Endothelial cell of umbilical vein (primary cell): ENCODE data around the gene ATP6V1G3. TPM values are rescaled to one million over a fixed set of nuclear protein-coding genes. Genes with fewer than 3 reads are reported as not detected.
"Not testable (repeated sequence)": the region's sequence is repeated elsewhere in the genome, so short reads cannot be mapped to it uniquely, and the experiment has no call there.

Experiments used
- BruUV-seq: library from RNA; stranded (reverse); fragments of 400-500 nt; replicated peaks from 2 replicates; lab custom pipeline; 2021; lab: Mats Ljungman, UMichigan
- CTCF ChIA-PET: fragments of 300-600, 350-600 bp; sonication (Branson Sonifier 250); formaldehyde crosslinking; loops from one replicate; lab custom pipeline; 2021; ENCODE audit warnings: antibody characterized with exemption, inconsistent platforms; lab: Charles Lee
- POLR2A ChIA-PET: fragments of 300-600, 350-600 bp; sonication (Branson Sonifier 250); formaldehyde crosslinking; loops from one replicate; lab custom pipeline; 2021; ENCODE audit warnings: antibody characterized with exemption, inconsistent platforms; lab: Charles Lee
- DNase-seq: peaks from one replicate; pipeline ENCODE4 v3.0.0-alpha.2; 2011; ENCODE audit warnings: low read depth, low spot score
- FAIRE-seq: peaks from 2 replicates; lab custom pipeline; 2011; peaks lifted over from hg19 to GRCh38; lab: Jason Lieb, UNC
- H2AFZ ChIP-seq: 2 replicates; pipeline ENCODE4 v1.6.0; 2012; ENCODE audit warnings: low read depth, low read length, control low read depth, inconsistent platforms
- H3K27ac ChIP-seq: 2 replicates; pipeline ENCODE4 v1.5.1; 2011; ENCODE audit warnings: low read depth, mild to moderate bottlenecking, control low read depth, low read length, moderate library complexity; ENCODE audit not compliant: insufficient read depth
- H3K27me3 ChIP-seq, 2 experiments: 2 replicates each; pipeline versions ENCODE4 v1.6.0 to v1.6.1; 2011; ENCODE audit warnings: low read length in 2 of 2, mixed read lengths in 1 of 2; ENCODE audit not compliant: control insufficient read depth in 2 of 2, insufficient read depth in 2 of 2
- H3K36me3 ChIP-seq, 2 experiments: 2 replicates in 1 of 2; 3 replicates in 1 of 2; pipeline ENCODE4 v1.5.1; 2011; ENCODE audit warnings: low read length in 2 of 2, mild to moderate bottlenecking in 1 of 2, moderate library complexity in 1 of 2; ENCODE audit not compliant: control insufficient read depth in 2 of 2, insufficient read depth in 2 of 2; ENCODE audit errors: extremely low read depth in 1 of 2
- H3K4me1 ChIP-seq: 3 replicates; pipeline ENCODE4 v1.5.1; 2011; ENCODE audit warnings: mild to moderate bottlenecking, low read length; ENCODE audit not compliant: control insufficient read depth, insufficient read depth; ENCODE audit errors: extremely low read depth
- H3K4me2 ChIP-seq: 2 replicates; pipeline ENCODE4 v1.6.1; 2011; ENCODE audit warnings: low read length, control low read depth, mixed read lengths; ENCODE audit not compliant: insufficient read depth
- H3K4me3 ChIP-seq, 3 experiments: fragments of 200-600 bp in 1 of 3; sonication (generic), shearing (Covaris generic) in 1 of 3; replicated peaks in 1 of 3; 2 replicates each; pipeline ENCODE4 v1.5.1; 2011 to 2016; ENCODE audit warnings: control low read depth in 3 of 3, low read length in 3 of 3, mild to moderate bottlenecking in 2 of 3, inconsistent platforms in 1 of 3, low read depth in 1 of 3, moderate library complexity in 1 of 3; ENCODE audit not compliant: insufficient read depth in 1 of 3
- H3K79me2 ChIP-seq: 2 replicates; pipeline ENCODE4 v1.6.0; 2012; ENCODE audit warnings: low read length, inconsistent platforms; ENCODE audit not compliant: control insufficient read depth, insufficient read depth
- H3K9ac ChIP-seq: replicated peaks from 2 replicates; pipeline ENCODE3; 2011; ENCODE audit warnings: low read length, control low read depth; ENCODE audit not compliant: insufficient read depth; ENCODE audit errors: extremely low read depth
- H3K9me1 ChIP-seq: replicated peaks from 3 replicates; pipeline ENCODE4 v1.6.0; 2011; ENCODE audit warnings: mild to moderate bottlenecking, low read length; ENCODE audit not compliant: control insufficient read depth, insufficient read depth; ENCODE audit errors: extremely low read depth
- H3K9me3 ChIP-seq: replicated peaks from 2 replicates; pipeline ENCODE4 v1.5.1; 2012; ENCODE audit warnings: low read length, inconsistent platforms; ENCODE audit not compliant: control insufficient read depth, insufficient read depth
- H4K20me1 ChIP-seq: replicated peaks from 2 replicates; pipeline ENCODE3; 2011; ENCODE audit warnings: mild to moderate bottlenecking, low read length; ENCODE audit not compliant: control insufficient read depth, insufficient read depth; ENCODE audit errors: extremely low read depth
- CTCF ChIP-seq, 2 donors: IDR thresholded peaks; 1 replicate in 1 of 2; 2 replicates in 1 of 2; pipeline ENCODE4 v1.5.1; 2011; ENCODE audit warnings: low read length in 2 of 2, mild to moderate bottlenecking in 2 of 2, moderate library complexity in 2 of 2, control low read depth in 1 of 2, inconsistent platforms in 1 of 2, low read depth in 1 of 2; ENCODE audit not compliant: insufficient read depth in 1 of 2; ENCODE audit errors: extremely low read depth in 1 of 2
- EZH2 ChIP-seq: IDR thresholded peaks from 2 replicates; pipeline ENCODE4 v1.6.1; 2012; ENCODE audit warnings: borderline replicate concordance, low read depth, mild to moderate bottlenecking, moderate library complexity, low read length, inconsistent platforms; ENCODE audit not compliant: severe bottlenecking
- FOS ChIP-seq: IDR thresholded peaks from 2 replicates; pipeline ENCODE4 v1.6.1; 2011; ENCODE audit warnings: mild to moderate bottlenecking, low read length, moderate library complexity, borderline replicate concordance; ENCODE audit not compliant: insufficient read depth
- GATA2 ChIP-seq: IDR thresholded peaks from 2 replicates; pipeline ENCODE4 v1.7.0; 2011; ENCODE audit warnings: low read depth, mild to moderate bottlenecking, moderate library complexity, mixed read lengths, low read length; ENCODE audit not compliant: insufficient read length, insufficient read depth
- JUN ChIP-seq: IDR thresholded peaks from 2 replicates; pipeline ENCODE4 v1.6.1; 2011; ENCODE audit warnings: borderline replicate concordance, low read depth; ENCODE audit not compliant: insufficient read length, insufficient read depth
- MYC ChIP-seq: IDR thresholded peaks from one replicate; pipeline ENCODE4 v1.6.1; 2011; ENCODE audit warnings: mild to moderate bottlenecking, low read depth, low read length
- POLR2A ChIP-seq: IDR thresholded peaks from 2 replicates; pipeline ENCODE4 v1.6.1; 2012; ENCODE audit warnings: low read depth, mild to moderate bottlenecking, control low read depth, low read length
- POLR2AphosphoS5 ChIP-seq: IDR thresholded peaks from 2 replicates; pipeline ENCODE4 v1.6.1; 2012; ENCODE audit warnings: low read depth, mild to moderate bottlenecking, control low read depth, low read length, moderate library complexity; ENCODE audit not compliant: insufficient read depth
- dilution Hi-C: fragments of 300-500 bp; cut with MboI; formaldehyde crosslinking; loops from one replicate; pipeline ENCODE4 v1.15.0; 2019; ENCODE audit warnings: low sequenced_read_pairs; ENCODE audit not compliant: extremely low pct_ligation_motif_present
- intact Hi-C: fragments of 100-400 bp; cut with micrococcal nuclease; formaldehyde crosslinking; loops from one replicate; pipeline ENCODE4 v1.10.0; 2022
- polyA plus RNA-seq, 4 experiments: library from polyadenylated mRNA; depleted of rRNA in 3 of 4; stranded (reverse) in 3 of 4; unstranded in 1 of 4; fragments of >200 nt; gene quantifications; 2 replicates each; pipeline versions ENCODE4 v1.2.1 to v1.2.3, GENCODE V29; 2011 to 2012; ENCODE audit warnings: missing spikeins in 1 of 4
- total RNA-seq: library from RNA; stranded (reverse); gene quantifications from 2 replicates; pipeline ENCODE4 v1.2.3, GENCODE V29; 2021

Gene ATP6V1G3
- total and polyA plus RNA-seq, 2 donors (not counting 3 experiments of a cell fraction or from before 2014, with no cell fraction given), result not detected

GRCh38 chr1:198588845-198589244 is 48.4 kb upstream of the ATP6V1G3 start:
- CTCF ChIA-PET, result interaction anchor here (1.2 to 1.5 kb wide), 2 partner anchors 17 to 37 kb away, joined by 3 read pairs; no protein-coding TSS in a partner anchor
- POLR2A ChIA-PET, result no interaction called here
- BruUV-seq, result no TSS peak
- Histone ChIP-seq H3K9me3 (peaks cover 2% of the 10 kb centered on the region), H3K9ac (no peak overlapping the region), H3K9me1 (no peaks in the 10 kb centered on the region), H3K4me2 (no peak overlapping the region), H3K4me1 (no peaks in the 10 kb centered on the region), H3K4me3 (no peak overlapping the region), H3K27me3 (no peaks in the 10 kb centered on the region), H3K36me3 (no peaks in the 10 kb centered on the region), H3K27ac (no peak overlapping the region), H3K79me2 (no peaks in the 10 kb centered on the region), H2AFZ (no peak overlapping the region), H4K20me1 (no peaks in the 10 kb centered on the region)
- TF ChIP-seq EZH2 (no peak), GATA2 (no peak), MYC (no peak), FOS (no peak), POLR2A (no peak), POLR2AphosphoS5 (no peak), JUN (no peak)
- dilution Hi-C loops, result no loop called here
- intact Hi-C loops, result no loop called here
- FAIRE-seq, result no peak
- DNase-seq, result no peak

- intact Hi-C loops, result no loop called here
- no peak overlapping the region for H3K27ac ChIP-seq
- no peaks in the 10 kb centered on the region for H3K4me1 ChIP-seq
- H3K4me2 ChIP-seq, result no peak overlapping the region
- peaks cover 2% of the 10 kb centered on the region for H3K9me3 ChIP-seq
- dilution Hi-C loops, result no loop called here
- FAIRE-seq, result no peak
- ChIA-PET POLR2A (no interaction called here), CTCF (no interaction called here)
- no peaks in the 10 kb centered on the region for H4K20me1 ChIP-seq
- H3K27me3 ChIP-seq, result no peaks in the 10 kb centered on the region
- no peak for DNase-seq
- no peak overlapping the region for H3K9ac ChIP-seq
- H3K4me3 ChIP-seq, result no peak overlapping the region
- H3K79me2 ChIP-seq, result no peaks in the 10 kb centered on the region
- H3K9me1 ChIP-seq, result no peaks in the 10 kb centered on the region
- no TSS peak for BruUV-seq
- H2AFZ ChIP-seq, result no peak overlapping the region
- no peaks in the 10 kb centered on the region for H3K36me3 ChIP-seq
- no peak for TF ChIP-seq CTCF (IDR thresholded peaks at IDR 0.05; ENCODE audit: extremely low read depth in 1 of 2, insufficient read depth in 1 of 2, low read depth in 1 of 2, low read length in 2 of 2)
- TF ChIP-seq POLR2A, result no peak
- no peak for TF ChIP-seq GATA2
- TF ChIP-seq EZH2, result no peak
- no peak for TF ChIP-seq JUN
- no peak for TF ChIP-seq MYC
Observed at GRCh38 chr1:198584163-198584562, 43.7 kb upstream of the ATP6V1G3 start.

GRCh38 chr1:198583209-198583802 is 42.8 kb upstream of the ATP6V1G3 start:
- H4K20me1 ChIP-seq, result not testable (repeated sequence)

More at GRCh38 chr1:198583209-198583802, 42.8 kb upstream of the ATP6V1G3 start:
- H2AFZ ChIP-seq, H3K4me2 ChIP-seq, H3K36me3 ChIP-seq, H3K27me3 ChIP-seq, H3K9me3 ChIP-seq, CTCF ChIA-PET, POLR2A ChIA-PET, DNase-seq, H3K9ac ChIP-seq, H3K4me1 ChIP-seq, H3K27ac ChIP-seq, H3K79me2 ChIP-seq, H3K9me1 ChIP-seq, H3K4me3 ChIP-seq, BruUV-seq, dilution Hi-C loops, intact Hi-C loops, FAIRE-seq: not testable (repeated sequence)
